Measurements from ENCODE around the gene CD74.

DNA sequence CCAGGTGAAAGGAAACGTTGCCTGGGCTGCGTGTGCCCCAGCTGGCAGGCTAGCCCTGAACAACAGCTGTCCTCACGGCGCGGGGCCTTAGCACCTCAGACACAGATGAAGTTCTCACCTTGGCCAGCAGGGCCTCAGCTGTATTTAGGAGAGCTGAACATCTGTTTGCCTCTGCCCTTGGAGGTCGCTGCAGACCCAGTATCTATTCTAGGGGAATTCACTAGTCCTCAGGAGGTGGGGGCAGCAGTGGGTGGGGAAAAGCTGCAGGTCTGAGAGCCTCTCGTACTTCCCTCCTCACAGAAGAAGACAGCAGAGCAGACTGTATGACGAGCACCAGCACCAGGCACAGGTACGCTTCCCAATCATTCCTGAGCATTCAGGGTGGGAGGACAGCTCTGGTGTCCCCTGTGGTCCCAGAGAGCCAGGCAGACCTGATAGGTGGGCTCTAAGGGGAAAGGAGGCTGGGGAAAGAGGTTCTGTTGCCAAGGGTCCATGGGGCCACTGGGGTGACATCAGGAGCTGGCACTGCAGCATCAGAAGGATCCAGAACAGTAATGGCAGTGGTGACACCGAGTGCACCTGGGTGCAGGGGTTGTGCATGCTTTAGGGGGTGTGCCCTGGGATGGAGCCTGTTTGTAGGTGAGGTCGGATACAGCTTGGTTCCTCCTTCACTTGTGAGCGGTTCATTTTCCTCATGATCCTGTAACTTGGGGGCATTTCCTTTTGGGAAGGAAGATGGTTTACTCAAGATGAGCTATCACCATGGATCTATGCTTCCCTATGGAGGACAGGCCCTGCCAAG, 13.8 kb downstream of the CD74 start:
- TF ChIP-seq, protein P1, sequence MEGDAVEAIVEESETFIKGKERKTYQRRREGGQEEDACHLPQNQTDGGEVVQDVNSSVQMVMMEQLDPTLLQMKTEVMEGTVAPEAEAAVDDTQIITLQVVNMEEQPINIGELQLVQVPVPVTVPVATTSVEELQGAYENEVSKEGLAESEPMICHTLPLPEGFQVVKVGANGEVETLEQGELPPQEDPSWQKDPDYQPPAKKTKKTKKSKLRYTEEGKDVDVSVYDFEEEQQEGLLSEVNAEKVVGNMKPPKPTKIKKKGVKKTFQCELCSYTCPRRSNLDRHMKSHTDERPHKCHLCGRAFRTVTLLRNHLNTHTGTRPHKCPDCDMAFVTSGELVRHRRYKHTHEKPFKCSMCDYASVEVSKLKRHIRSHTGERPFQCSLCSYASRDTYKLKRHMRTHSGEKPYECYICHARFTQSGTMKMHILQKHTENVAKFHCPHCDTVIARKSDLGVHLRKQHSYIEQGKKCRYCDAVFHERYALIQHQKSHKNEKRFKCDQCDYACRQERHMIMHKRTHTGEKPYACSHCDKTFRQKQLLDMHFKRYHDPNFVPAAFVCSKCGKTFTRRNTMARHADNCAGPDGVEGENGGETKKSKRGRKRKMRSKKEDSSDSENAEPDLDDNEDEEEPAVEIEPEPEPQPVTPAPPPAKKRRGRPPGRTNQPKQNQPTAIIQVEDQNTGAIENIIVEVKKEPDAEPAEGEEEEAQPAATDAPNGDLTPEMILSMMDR (conservative IDR thresholded peaks at IDR 0.05; ENCODE audit: low read depth, low read length) = peak; percentile 31; the same call in 1 of the 2 replicates
- TF ChIP-seq EZH2phosphoT487 (IDR thresholded peaks at IDR 0.05; ENCODE audit: borderline replicate concordance, low read length) (no peak), EZH2 (IDR thresholded peaks at IDR 0.05; ENCODE audit: low read length, unreplicated experiment) (no peak)

Measured in PC-3 (cell line).